HepG2 (cell line): Measurements from ENCODE around the gene STK39. TPM values are rescaled to one million over a fixed set of nuclear protein-coding genes. Genes with fewer than 3 reads are reported as not detected.

Experiments used
- ATAC-seq: fragments of 200-7000 bp; cut with Tn5 transposase; 3 replicates; pipeline ENCODE4 v1.9.1; 2020; ENCODE audit warnings: mild to moderate bottlenecking, moderate library complexity
- BruUV-seq: library from RNA; stranded (reverse); fragments of 400-500 nt; replicated peaks from 2 replicates; lab custom pipeline; 2021; lab: Mats Ljungman, UMichigan
- CTCF ChIA-PET: fragments of 300-600 bp; formaldehyde crosslinking; extraction: SDS; loops from one replicate; lab custom pipeline; 2021; ENCODE audit warnings: low total read pairs, inconsistent platforms, low intra/inter-chr PET ratio; lab: Yijun Ruan, JAX
- POLR2A ChIA-PET: fragments of 350-600 bp; sonication (Branson Sonifier 250); formaldehyde crosslinking; loops from one replicate; lab custom pipeline; 2020; ENCODE audit warnings: antibody characterized with exemption, inconsistent platforms; lab: Yijun Ruan, JAX
- DNase-seq: peaks from one replicate; pipeline ENCODE4 v3.0.0-alpha.2; 2015; ENCODE audit warnings: low spot score
- FAIRE-seq: peaks from 3 replicates; lab custom pipeline; 2011; peaks lifted over from hg19 to GRCh38; lab: Jason Lieb, UNC
- H2AFZ ChIP-seq: one replicate; pipeline ENCODE4 v1.6.1; 2011; ENCODE audit warnings: low read length, inconsistent platforms
- H3K27ac ChIP-seq: fragments of 300-600 bp; 3 replicates; pipeline ENCODE4 v1.8.0; 2011; ENCODE audit warnings: mixed run types, mild to moderate bottlenecking, mixed read lengths, low read length, inconsistent platforms; ENCODE audit not compliant: insufficient read depth; ENCODE audit errors: extremely low read length
- H3K27me3 ChIP-seq, 2 experiments: fragments of 200-600 bp in 1 of 2; 2 replicates in 1 of 2; 3 replicates in 1 of 2; pipeline versions ENCODE4 v1.6.0 to v1.8.0; 2011; ENCODE audit warnings: low read length in 2 of 2, mild to moderate bottlenecking in 2 of 2, moderate library complexity in 2 of 2, inconsistent platforms in 1 of 2; ENCODE audit not compliant: insufficient read depth in 2 of 2, control insufficient read depth in 1 of 2
- H3K36me3 ChIP-seq, 2 experiments: fragments of 200-600 bp in 1 of 2; replicated peaks in 1 of 2; 2 replicates in 1 of 2; 3 replicates in 1 of 2; pipeline versions ENCODE4 v1.5.1 to v1.8.0; 2011; ENCODE audit warnings: low read length in 2 of 2, inconsistent platforms in 1 of 2; ENCODE audit not compliant: insufficient read depth in 2 of 2, control insufficient read depth in 1 of 2
- H3K4me1 ChIP-seq: 2 replicates; pipeline ENCODE4 v1.5.1; 2012; ENCODE audit warnings: low read length, inconsistent platforms; ENCODE audit not compliant: insufficient read depth
- H3K4me2 ChIP-seq: 2 replicates; pipeline ENCODE4 v1.6.0; 2011; ENCODE audit warnings: low read depth, low read length, inconsistent platforms
- H3K4me3 ChIP-seq, 3 experiments: fragments of 200-600 bp in 1 of 3; sonication (generic), shearing (Covaris generic) in 1 of 3; replicated peaks in 1 of 3; 2 replicates each; pipeline ENCODE4 v1.5.1; 2011 to 2016; ENCODE audit warnings: low read length in 3 of 3, inconsistent platforms in 2 of 3, low read depth in 2 of 3, mild to moderate bottlenecking in 2 of 3, control low read depth in 1 of 3, mixed read lengths in 1 of 3; ENCODE audit not compliant: insufficient read depth in 1 of 3
- H3K79me2 ChIP-seq: one replicate; pipeline ENCODE4 v1.6.1; 2011; ENCODE audit warnings: low read length, inconsistent platforms; ENCODE audit not compliant: insufficient read depth
- H3K9ac ChIP-seq: 2 replicates; pipeline ENCODE4 v1.6.0; 2011; ENCODE audit warnings: mild to moderate bottlenecking, low read depth, low read length, inconsistent platforms; ENCODE audit not compliant: insufficient read depth
- H3K9me3 ChIP-seq: 2 replicates; pipeline ENCODE4 v1.5.1; 2012; ENCODE audit warnings: mild to moderate bottlenecking, low read length
- H4K20me1 ChIP-seq: 2 replicates; pipeline ENCODE4 v1.6.0; 2011; ENCODE audit warnings: inconsistent platforms, mild to moderate bottlenecking, low read length, moderate library complexity; ENCODE audit not compliant: insufficient read depth
- ARHGAP35 ChIP-seq: sonication (generic); formaldehyde crosslinking; IDR thresholded peaks from 2 replicates; pipeline ENCODE4 v1.9.0; 2022; ENCODE audit warnings: mild to moderate bottlenecking, inconsistent platforms, moderate library complexity, missing genetic modification reagents, borderline replicate concordance
- BORCS8-MEF2B ChIP-seq: sonication (generic); formaldehyde crosslinking; IDR thresholded peaks from 2 replicates; pipeline ENCODE4 v1.8.0; 2022; ENCODE audit warnings: mild to moderate bottlenecking, missing genetic modification reagents
- FOXJ3 ChIP-seq: sonication (generic); formaldehyde crosslinking; IDR thresholded peaks from 2 replicates; pipeline ENCODE4 v1.4.0; 2020; ENCODE audit warnings: missing genetic modification reagents, mild to moderate bottlenecking, borderline replicate concordance
- GTF2F1 ChIP-seq: fragments of 150-350 bp; IDR thresholded peaks from 2 replicates; pipeline ENCODE4 v1.6.1; 2014; ENCODE audit warnings: low read length
- NR2F1 ChIP-seq, 2 experiments: fragments of 450-650 bp in 1 of 2; formaldehyde crosslinking in 1 of 2; IDR thresholded peaks; 2 replicates each; pipeline versions ENCODE4 v1.5.0 to v1.6.1; 2016 to 2020; ENCODE audit warnings: mild to moderate bottlenecking in 1 of 2, missing compliant biosample characterization in 1 of 2, missing genetic modification reagents in 1 of 2, moderate library complexity in 1 of 2
- TCF7 ChIP-seq: sonication (generic); IDR thresholded peaks from 2 replicates; pipeline ENCODE4 v1.6.1; 2016; ENCODE audit warnings: antibody characterized with exemption, low read depth
- ZFP36 ChIP-seq: fragments of 150-350 bp; IDR thresholded peaks from 2 replicates; pipeline ENCODE4 v1.6.1; 2018; ENCODE audit warnings: borderline replicate concordance, low read length, low read depth; ENCODE audit not compliant: partially characterized antibody
- ZKSCAN8 ChIP-seq: IDR thresholded peaks from 2 replicates; pipeline ENCODE4 v1.6.1; 2016; ENCODE audit warnings: borderline replicate concordance, missing genetic modification reagents, missing compliant biosample characterization
- WGBS: methylation state at CpG from one replicate; pipeline ENCODE4 v1.1.6; 2017; ENCODE audit warnings: low lambda C conversion rate; 5-methylcytosine and 5-hydroxymethylcytosine counted together
- in situ Hi-C: cut with HindIII; loops from 2 replicates; pipeline ENCODE4 v1.10.0; 2017; ENCODE audit warnings: low pct_unique_long_range_greater_than_20kb; ENCODE audit not compliant: extremely low pct_ligation_motif_present
- intact Hi-C: fragments of 100-400 bp; cut with micrococcal nuclease; formaldehyde crosslinking; loops from one replicate; pipeline ENCODE4 v1.10.0; 2022; ENCODE audit not compliant: unreplicated experiment
- polyA plus RNA-seq, 8 experiments: library from polyadenylated mRNA; depleted of rRNA in 3 of 8; stranded (reverse) in 7 of 8; unstranded in 1 of 8; fragments of >200 nt; fragmentation: Illumina TruSeq in 4 of 8; extraction: Trizol in 4 of 8; gene quantifications; 2 replicates each; pipeline versions ENCODE4 v1.2.1 to v1.2.3, GENCODE V29; 2011 to 2016; ENCODE audit warnings: low read depth in 4 of 8, missing spikeins in 1 of 8, mixed read lengths in 1 of 8; ENCODE audit not compliant: insufficient read depth in 1 of 8
- total RNA-seq, 5 experiments: library from RNA; depleted of rRNA; stranded (reverse); fragments of >200 nt; fragmentation: Illumina TruSeq; extraction: Trizol; gene quantifications; 2 replicates each; pipeline ENCODE4 v1.2.3, GENCODE V29; 2016; ENCODE audit warnings: low read depth in 1 of 5
- TF ChIP-seq, protein P1 (sequence below): sonication (generic); formaldehyde crosslinking; IDR thresholded peaks from 2 replicates; pipeline ENCODE4 v1.4.0; 2020; ENCODE audit warnings: mild to moderate bottlenecking, missing genetic modification reagents, borderline replicate concordance
- TF ChIP-seq, protein P2 (sequence below): sonication (generic); formaldehyde crosslinking; IDR thresholded peaks from 2 replicates; pipeline ENCODE4 v1.8.1; 2022; ENCODE audit warnings: low read depth, mild to moderate bottlenecking, missing genetic modification reagents
- TF ChIP-seq, protein P3 (sequence below): IDR thresholded peaks from 2 replicates; pipeline ENCODE4 v1.6.1; 2016; ENCODE audit warnings: low read depth, control low read depth
- TF ChIP-seq, protein P4 (sequence below), 2 experiments: sonication (generic) in 1 of 2; formaldehyde crosslinking in 1 of 2; IDR thresholded peaks; 2 replicates each; pipeline versions ENCODE4 v1.4.0 to v1.6.1; 2016 to 2020; ENCODE audit warnings: borderline replicate concordance in 1 of 2, low read depth in 1 of 2, mild to moderate bottlenecking in 1 of 2, missing genetic modification reagents in 1 of 2

STK39 gene
- total and polyA plus RNA-seq, 2 of the 13 experiments (the other 11 are each of a cell fraction or from before 2014, with no cell fraction given), result 27.3 to 38.4 TPM

DNA sequence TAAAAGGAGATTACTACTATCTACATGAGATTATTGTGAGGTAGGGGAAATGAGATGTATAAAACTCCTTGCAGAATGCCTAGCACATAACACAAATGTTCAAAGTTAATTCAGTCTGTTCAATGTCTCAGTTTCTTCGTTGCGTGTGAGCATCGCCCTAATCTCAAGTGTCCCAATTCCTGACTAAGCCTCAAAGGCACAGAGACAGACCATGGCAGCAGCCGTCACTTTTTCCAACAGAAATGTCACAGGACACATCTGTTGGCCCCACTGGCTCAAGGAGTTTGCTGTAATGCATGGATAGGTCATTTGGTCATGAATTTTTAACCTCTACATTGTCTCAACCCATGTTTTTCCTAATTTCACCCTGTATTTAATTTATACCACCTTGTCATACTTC lies 75.3 kb downstream of the STK39 start:
- Histone ChIP-seq H3K36me3 (peaks cover 2 to 18% of the 10 kb centered on the region in 2 experiments; a peak in 4 of 5 replicates), H2AFZ (no peak overlapping the region), H3K4me1 (peaks cover 41% of the 10 kb centered on the region), H3K9ac (no peak overlapping the region), H3K9me3 (no peaks in the 10 kb centered on the region), H4K20me1 (no peaks in the 10 kb centered on the region), H3K27me3 (no peaks in the 10 kb centered on the region), H3K4me3 (no peak overlapping the region), H3K27ac (no peak overlapping the region), H3K4me2 (no peak overlapping the region), H3K79me2 (peaks cover 27% of the 10 kb centered on the region)
- intact Hi-C loops, result no loop called here
- ChIA-PET CTCF (no interaction called here), POLR2A (interaction anchor here (0.6 to 3.2 kb wide), 4 partner anchors 8 to 35 kb away, joined by 3 to 16 read pairs (median 3); no protein-coding TSS in a partner anchor)
- DNase-seq (no peak), FAIRE-seq (no peak), ATAC-seq (no peak)
- TF ChIP-seq TCF7 (no peak), GTF2F1 (no peak), ARHGAP35 (no peak), BORCS8-MEF2B (no peak), ZFP36 (no peak), FOXJ3 (CRISPR knock-in tag) (no peak), ZKSCAN8 (CRISPR knock-in tag) (no peak), NR2F1 (CRISPR knock-in tag; IDR thresholded peaks at IDR 0.05) (no peak)
- TF ChIP-seq, protein P1, sequence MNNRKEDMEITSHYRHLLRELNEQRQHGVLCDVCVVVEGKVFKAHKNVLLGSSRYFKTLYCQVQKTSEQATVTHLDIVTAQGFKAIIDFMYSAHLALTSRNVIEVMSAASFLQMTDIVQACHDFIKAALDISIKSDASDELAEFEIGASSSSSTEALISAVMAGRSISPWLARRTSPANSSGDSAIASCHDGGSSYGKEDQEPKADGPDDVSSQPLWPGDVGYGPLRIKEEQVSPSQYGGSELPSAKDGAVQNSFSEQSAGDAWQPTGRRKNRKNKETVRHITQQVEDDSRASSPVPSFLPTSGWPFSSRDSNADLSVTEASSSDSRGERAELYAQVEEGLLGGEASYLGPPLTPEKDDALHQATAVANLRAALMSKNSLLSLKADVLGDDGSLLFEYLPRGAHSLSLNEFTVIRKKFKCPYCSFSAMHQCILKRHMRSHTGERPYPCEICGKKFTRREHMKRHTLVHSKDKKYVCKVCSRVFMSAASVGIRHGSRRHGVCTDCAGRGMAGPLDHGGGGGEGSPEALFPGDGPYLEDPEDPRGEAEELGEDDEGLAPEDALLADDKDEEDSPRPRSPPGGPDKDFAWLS (CRISPR knock-in tag), result no peak
- TF ChIP-seq, protein P2, sequence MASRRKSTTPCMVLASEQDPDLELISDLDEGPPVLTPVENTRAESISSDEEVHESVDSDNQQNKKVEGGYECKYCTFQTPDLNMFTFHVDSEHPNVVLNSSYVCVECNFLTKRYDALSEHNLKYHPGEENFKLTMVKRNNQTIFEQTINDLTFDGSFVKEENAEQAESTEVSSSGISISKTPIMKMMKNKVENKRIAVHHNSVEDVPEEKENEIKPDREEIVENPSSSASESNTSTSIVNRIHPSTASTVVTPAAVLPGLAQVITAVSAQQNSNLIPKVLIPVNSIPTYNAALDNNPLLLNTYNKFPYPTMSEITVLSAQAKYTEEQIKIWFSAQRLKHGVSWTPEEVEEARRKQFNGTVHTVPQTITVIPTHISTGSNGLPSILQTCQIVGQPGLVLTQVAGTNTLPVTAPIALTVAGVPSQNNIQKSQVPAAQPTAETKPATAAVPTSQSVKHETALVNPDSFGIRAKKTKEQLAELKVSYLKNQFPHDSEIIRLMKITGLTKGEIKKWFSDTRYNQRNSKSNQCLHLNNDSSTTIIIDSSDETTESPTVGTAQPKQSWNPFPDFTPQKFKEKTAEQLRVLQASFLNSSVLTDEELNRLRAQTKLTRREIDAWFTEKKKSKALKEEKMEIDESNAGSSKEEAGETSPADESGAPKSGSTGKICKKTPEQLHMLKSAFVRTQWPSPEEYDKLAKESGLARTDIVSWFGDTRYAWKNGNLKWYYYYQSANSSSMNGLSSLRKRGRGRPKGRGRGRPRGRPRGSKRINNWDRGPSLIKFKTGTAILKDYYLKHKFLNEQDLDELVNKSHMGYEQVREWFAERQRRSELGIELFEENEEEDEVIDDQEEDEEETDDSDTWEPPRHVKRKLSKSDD (CRISPR knock-in tag), result no peak
- TF ChIP-seq, protein P3, sequence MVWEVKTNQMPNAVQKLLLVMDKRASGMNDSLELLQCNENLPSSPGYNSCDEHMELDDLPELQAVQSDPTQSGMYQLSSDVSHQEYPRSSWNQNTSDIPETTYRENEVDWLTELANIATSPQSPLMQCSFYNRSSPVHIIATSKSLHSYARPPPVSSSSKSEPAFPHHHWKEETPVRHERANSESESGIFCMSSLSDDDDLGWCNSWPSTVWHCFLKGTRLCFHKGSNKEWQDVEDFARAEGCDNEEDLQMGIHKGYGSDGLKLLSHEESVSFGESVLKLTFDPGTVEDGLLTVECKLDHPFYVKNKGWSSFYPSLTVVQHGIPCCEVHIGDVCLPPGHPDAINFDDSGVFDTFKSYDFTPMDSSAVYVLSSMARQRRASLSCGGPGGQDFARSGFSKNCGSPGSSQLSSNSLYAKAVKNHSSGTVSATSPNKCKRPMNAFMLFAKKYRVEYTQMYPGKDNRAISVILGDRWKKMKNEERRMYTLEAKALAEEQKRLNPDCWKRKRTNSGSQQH (CRISPR knock-in tag), result no peak
- TF ChIP-seq, protein P4, sequence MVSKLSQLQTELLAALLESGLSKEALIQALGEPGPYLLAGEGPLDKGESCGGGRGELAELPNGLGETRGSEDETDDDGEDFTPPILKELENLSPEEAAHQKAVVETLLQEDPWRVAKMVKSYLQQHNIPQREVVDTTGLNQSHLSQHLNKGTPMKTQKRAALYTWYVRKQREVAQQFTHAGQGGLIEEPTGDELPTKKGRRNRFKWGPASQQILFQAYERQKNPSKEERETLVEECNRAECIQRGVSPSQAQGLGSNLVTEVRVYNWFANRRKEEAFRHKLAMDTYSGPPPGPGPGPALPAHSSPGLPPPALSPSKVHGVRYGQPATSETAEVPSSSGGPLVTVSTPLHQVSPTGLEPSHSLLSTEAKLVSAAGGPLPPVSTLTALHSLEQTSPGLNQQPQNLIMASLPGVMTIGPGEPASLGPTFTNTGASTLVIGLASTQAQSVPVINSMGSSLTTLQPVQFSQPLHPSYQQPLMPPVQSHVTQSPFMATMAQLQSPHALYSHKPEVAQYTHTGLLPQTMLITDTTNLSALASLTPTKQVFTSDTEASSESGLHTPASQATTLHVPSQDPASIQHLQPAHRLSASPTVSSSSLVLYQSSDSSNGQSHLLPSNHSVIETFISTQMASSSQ (IDR thresholded peaks at IDR 0.05; ENCODE audit: low read depth), result no peak
- TF ChIP-seq, protein P4 (CRISPR knock-in tag; IDR thresholded peaks at IDR 0.05; ENCODE audit: borderline replicate concordance), result no peak
- 99% methylated on average over 4 of the region's 4 CpGs for WGBS
- in situ Hi-C loops, result no loop called here
- no TSS peak for BruUV-seq
